ENCODE results near the gene MVK.

DNA sequence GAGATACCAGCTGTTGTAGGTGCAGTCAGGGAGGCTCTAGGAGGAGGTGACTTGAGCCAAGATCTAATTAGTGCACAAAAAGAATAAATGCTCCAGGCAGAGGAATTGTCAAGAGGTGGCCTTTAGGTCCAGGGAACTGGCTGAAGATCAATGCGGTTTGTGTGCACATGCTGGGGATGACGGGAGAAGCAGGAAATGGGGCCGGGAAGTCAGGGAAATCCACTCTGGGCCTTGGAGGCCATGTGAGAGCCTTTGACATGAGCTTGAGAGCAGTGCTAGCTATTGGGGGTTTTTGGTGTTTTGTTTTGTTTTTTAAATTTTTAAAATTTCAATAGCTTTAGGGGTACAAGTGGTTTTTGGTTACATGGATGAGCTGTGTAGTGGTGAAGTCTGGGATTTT, 67.4 kb downstream of the MVK start:
- TF ChIP-seq, protein P1, sequence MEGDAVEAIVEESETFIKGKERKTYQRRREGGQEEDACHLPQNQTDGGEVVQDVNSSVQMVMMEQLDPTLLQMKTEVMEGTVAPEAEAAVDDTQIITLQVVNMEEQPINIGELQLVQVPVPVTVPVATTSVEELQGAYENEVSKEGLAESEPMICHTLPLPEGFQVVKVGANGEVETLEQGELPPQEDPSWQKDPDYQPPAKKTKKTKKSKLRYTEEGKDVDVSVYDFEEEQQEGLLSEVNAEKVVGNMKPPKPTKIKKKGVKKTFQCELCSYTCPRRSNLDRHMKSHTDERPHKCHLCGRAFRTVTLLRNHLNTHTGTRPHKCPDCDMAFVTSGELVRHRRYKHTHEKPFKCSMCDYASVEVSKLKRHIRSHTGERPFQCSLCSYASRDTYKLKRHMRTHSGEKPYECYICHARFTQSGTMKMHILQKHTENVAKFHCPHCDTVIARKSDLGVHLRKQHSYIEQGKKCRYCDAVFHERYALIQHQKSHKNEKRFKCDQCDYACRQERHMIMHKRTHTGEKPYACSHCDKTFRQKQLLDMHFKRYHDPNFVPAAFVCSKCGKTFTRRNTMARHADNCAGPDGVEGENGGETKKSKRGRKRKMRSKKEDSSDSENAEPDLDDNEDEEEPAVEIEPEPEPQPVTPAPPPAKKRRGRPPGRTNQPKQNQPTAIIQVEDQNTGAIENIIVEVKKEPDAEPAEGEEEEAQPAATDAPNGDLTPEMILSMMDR (IDR thresholded peaks at IDR 0.05; ENCODE audit: insufficient read depth, low read length, poor library complexity, severe bottlenecking): no peak
- TF ChIP-seq EZH2phosphoT487 (conservative IDR thresholded peaks at IDR 0.05; ENCODE audit: low read length): no peak
